AG09319 (cell line): ENCODE measurements around the gene RIC1.

Experiments
- DNase-seq: peaks from one replicate; pipeline ENCODE4 v3.0.0-alpha.2; 2010; ENCODE audit warnings: low read depth; ENCODE audit errors: extremely low read depth
- TF ChIP-seq, protein P1 (sequence below): IDR thresholded peaks from 2 replicates; pipeline ENCODE4 v1.5.1; 2011; ENCODE audit warnings: low read depth, mild to moderate bottlenecking, inconsistent platforms, low read length, moderate library complexity

RIC1 gene

DNA sequence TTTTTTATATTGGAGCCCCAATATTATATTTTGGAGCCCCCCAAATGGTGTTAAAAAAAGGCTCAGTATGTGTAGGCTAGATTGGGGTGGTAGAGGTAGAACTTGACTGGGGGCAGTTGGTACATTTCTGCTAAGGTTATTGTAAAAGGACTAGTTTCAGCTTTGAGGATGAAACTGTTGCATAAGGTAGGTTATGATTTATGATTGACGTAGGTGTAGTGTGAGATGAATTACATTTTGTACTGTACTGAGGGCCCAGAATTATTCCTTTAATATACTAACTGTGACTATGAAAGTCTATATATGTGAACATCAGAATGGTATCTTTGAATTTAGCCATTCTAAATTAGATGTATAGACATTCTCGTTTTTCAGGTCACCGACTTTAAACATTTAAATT, 3.6 kb downstream of the RIC1 start:
- TF ChIP-seq, protein P1, sequence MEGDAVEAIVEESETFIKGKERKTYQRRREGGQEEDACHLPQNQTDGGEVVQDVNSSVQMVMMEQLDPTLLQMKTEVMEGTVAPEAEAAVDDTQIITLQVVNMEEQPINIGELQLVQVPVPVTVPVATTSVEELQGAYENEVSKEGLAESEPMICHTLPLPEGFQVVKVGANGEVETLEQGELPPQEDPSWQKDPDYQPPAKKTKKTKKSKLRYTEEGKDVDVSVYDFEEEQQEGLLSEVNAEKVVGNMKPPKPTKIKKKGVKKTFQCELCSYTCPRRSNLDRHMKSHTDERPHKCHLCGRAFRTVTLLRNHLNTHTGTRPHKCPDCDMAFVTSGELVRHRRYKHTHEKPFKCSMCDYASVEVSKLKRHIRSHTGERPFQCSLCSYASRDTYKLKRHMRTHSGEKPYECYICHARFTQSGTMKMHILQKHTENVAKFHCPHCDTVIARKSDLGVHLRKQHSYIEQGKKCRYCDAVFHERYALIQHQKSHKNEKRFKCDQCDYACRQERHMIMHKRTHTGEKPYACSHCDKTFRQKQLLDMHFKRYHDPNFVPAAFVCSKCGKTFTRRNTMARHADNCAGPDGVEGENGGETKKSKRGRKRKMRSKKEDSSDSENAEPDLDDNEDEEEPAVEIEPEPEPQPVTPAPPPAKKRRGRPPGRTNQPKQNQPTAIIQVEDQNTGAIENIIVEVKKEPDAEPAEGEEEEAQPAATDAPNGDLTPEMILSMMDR, result no peak
- DNase-seq, result no peak

DNA sequence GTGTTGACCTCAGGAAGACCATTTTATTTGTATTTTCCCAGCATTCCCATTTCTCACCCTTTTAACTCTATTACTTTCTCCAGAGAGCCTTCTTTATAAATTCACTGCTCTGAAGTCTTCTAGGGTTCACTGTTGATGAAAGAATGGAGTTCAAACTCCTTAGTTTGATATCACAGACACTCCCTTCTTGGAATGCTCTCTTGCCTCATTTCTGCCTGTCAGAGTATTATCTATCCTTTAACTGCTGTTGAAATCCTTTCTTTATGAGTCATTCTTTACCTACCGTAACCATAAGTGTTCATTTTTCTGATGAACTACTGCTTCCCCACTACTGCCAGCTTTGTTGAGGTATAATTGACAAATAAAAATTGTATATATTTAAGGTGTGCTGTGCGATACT, 4.3 kb downstream of the RIC1 start:
- no peak for DNase-seq
- TF ChIP-seq, protein P1, result no peak

DNA sequence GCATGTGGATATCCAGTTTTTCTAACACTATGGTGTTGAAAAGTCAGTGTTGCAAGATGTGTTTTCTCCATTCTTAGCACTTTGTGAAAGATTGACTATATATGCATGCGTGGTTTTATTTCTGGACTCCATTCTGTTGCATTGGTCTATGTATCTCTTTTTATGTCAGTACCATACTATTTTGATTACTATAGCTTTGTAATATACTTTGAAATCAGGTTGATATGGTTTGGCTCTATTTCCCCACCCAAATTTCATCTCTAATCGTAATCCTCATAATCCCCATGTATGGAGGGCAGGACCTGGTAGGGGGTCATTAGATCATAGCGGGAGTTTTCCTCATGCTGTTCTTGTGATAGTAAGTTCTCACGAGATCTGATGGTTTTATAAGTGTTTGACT, 6.5 kb downstream of the RIC1 start:
- no peak for DNase-seq
- TF ChIP-seq, protein P1, result no peak

DNA sequence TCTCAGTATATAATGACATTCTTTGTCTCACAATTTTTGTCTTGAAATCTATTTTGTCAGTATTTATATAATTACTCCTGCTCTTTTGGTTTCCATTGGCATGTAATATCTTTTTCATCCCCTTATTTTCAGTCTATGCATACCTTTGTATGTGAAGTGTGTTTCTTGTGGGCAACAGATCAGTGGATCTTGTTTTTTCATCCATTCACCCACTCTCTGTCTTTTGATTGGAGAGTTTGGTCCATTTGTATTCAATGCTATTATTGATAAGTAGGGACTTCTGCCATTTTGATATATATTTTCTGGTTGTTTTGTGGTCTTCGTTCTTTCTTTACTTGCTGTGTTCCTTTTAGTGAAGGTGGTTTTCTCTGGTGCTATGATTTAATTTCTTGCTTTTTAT, 10.9 kb downstream of the RIC1 start:
- TF ChIP-seq, protein P1, result no peak
- DNase-seq, result no peak

DNA sequence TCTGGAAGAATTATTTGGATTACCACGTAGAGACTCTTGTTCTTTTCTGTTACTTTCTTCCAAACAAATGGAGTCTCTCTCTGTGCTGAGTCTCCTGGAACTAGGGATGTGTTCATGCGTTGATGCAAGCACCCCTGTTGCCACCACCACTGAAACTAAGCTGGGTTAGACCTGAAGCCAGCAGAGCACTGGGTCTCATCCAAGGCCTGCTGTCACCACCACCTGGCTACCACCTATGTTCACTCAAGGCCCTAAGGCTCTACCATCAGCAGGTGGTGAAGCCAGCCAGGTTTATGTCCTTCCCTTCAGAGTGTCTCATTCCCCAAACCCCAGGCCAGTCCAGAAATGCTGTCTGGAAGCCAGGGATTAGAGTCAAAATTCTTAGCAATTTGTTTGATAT, 13.3 kb downstream of the RIC1 start:
- no peak for DNase-seq
- TF ChIP-seq, protein P1, result no peak

DNA sequence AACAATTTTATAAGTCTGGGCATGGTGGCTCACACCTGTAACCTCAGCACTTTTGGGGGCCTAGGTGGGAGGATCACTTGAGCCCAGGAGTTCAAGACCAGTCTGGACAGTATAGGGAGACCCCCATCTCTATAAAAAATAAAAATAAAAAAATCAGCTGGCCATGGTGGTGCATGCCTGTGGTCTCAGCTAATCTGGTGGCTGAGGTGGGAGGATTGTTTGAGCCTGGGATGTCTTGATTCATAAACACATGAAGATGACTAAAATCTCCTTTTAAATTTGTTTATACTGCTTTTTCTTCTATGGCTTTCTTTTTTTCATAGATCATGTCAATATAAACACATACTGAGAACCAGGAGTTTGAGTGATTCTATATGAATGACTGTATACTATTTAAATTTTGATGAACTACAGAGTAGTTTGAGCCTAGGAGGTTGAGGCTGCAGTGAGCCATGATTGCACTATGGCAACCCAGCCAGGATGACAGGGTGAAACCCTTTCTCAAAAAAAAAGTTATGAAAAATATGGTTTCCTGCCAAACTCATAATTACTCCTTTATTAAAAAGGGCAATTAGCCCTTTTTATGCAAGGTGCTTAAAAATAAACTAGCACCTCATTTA, 14.2 kb downstream of the RIC1 start:
- no peak for DNase-seq
- TF ChIP-seq, protein P1, result no peak

DNA sequence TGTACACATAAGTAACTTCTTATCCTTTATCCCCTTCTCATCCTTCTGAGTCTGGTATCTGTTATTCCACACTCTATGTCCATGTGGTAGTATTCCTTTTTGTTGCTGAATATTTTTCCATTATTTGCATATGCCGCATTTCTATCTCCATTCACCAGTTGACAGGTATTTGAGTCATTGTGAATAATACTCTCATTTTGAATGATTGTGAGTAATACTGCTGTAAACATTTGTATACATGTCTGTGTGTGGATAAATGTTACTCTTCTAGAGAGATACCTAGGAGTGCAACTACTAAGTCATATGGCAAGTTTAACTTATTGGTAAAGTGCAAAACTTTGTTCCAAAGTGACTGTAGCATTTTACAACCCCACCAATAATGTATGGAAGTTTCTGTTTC, 15.6 kb downstream of the RIC1 start:
- TF ChIP-seq, protein P1, result no peak
- no peak for DNase-seq
